ENCODE results near the gene AKAP7. TPM values are rescaled to one million over a fixed set of nuclear protein-coding genes. Genes with fewer than 3 reads are reported as not detected.

The AKAP7 gene
- total and polyA plus RNA-seq, 12 donors: 1.8 to 15.4 (median 8.7) TPM

GRCh38 chr6:131255434-131255833 is 120.2 kb downstream of the AKAP7 start:
- no peak overlapping the region for H3K4me3 ChIP-seq
- ATAC-seq: no peak
- DNase-seq: no peak
- H3K27me3 ChIP-seq: no peaks in the 10 kb centered on the region
- no peaks in the 10 kb centered on the region for H3K36me3 ChIP-seq
- H3K27ac ChIP-seq: no peak overlapping the region
- intact Hi-C loops (cut with DNase I): no loop called here
- no peak for TF ChIP-seq CTCF (IDR thresholded peaks at IDR 0.05)
- H3K9me3 ChIP-seq: peaks cover 0 to 7% (median 0%) of the 10 kb centered on the region in 11 donors
- H3K4me1 ChIP-seq: peaks cover 0 to 26% (median 13%) of the 10 kb centered on the region in 9 donors

- H3K4me1 ChIP-seq: peaks cover 0 to 22% (median 8%) of the 10 kb centered on the region in 9 donors
- ATAC-seq: no peak
- H3K9me3 ChIP-seq: peaks cover 0 to 9% (median 0%) of the 10 kb centered on the region in 11 donors
- 81 to 82% methylated on average over 2 of the region's 2 CpGs for WGBS, 2 donors
- DNase-seq: no peak
- no peaks in the 10 kb centered on the region for H3K27me3 ChIP-seq
- H3K4me3 ChIP-seq: no peak overlapping the region
- H3K36me3 ChIP-seq: no peaks in the 10 kb centered on the region
- intact Hi-C loops (cut with DNase I): no loop called here
- H3K27ac ChIP-seq: no peak overlapping the region
- no peak for TF ChIP-seq CTCF (IDR thresholded peaks at IDR 0.05)
These were observed 120.6 kb downstream of the AKAP7 start for GRCh38 chr6:131255911-131256310.

DNA sequence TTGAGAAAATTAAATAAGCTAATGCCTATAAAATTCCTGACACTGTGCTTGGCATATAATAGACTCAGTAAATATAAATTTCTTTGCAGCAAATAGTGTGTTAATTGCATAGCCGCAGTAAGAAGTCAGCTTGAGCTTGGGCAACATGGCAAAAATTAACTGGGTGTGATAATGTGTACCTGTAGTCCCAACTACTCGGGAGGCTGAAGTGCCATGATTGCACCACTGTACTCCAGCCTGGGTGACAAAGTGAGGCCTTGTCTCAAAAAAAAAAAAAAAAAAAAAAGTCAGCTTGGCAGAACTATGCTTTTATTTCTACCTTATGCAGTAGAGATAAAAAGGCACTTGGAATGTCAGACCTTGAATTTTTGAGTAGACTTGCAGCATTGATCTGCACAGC is 121.8 kb downstream of the AKAP7 start:
- DNase-seq (no peak), ATAC-seq (no peak)
- Histone ChIP-seq H3K27ac (no peak overlapping the region), H3K27me3 (no peaks in the 10 kb centered on the region), H3K9me3 (peaks cover 0 to 13% (median 0%) of the 10 kb centered on the region in 11 donors), H3K4me3 (no peak overlapping the region), H3K36me3 (no peaks in the 10 kb centered on the region), H3K4me1 (peaks cover 0 to 10% (median 2%) of the 10 kb centered on the region in 9 donors)
- TF ChIP-seq CTCF (IDR thresholded peaks at IDR 0.05): no peak
- 92 to 99% methylated on average over 2 of the region's 2 CpGs for WGBS, 2 donors
- intact Hi-C loops (cut with DNase I): no loop called here

DNA sequence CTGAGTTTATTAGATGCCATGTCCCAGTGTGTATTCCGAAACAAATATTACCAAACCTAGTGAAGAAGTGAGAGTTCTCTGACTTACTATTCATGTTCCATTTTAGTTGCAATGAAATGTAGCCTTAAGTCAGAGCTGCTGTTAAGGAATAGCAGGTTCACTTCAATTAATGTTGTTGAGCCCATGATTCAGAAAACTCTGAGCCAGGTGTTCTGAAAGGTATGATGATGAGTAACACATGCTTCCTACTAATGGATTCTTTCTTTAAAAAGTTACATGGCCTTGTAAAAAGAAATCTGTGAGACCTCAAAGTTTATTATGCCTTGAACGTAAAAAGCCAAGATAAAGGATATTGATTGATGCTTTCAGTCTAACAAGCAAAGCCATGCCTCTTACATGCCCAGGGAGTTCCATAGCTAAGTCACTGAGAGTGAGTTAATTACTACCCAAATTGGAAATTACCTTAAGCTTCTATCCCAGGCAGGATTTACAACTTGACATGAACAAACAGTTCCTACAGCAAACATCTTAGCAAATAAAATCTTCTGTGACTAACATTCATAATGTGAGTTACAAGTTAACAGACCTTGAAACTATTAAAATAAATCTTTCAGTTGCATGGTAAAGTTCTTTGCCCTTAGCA is 122.9 kb downstream of the AKAP7 start:
- ATAC-seq: no peak
- Histone ChIP-seq H3K27ac (no peak overlapping the region), H3K9me3 (peaks cover 0 to 13% (median 0%) of the 10 kb centered on the region in 11 donors), H3K36me3 (no peaks in the 10 kb centered on the region), H3K4me1 (peaks cover 0 to 7% (median 0%) of the 10 kb centered on the region in 9 donors), H3K27me3 (no peaks in the 10 kb centered on the region), H3K4me3 (no peak overlapping the region)
- no peak for TF ChIP-seq CTCF (IDR thresholded peaks at IDR 0.05)
- intact Hi-C loops (cut with DNase I): no loop called here
- DNase-seq: no peak
- 94% methylated on average over 2 of the region's 2 CpGs for WGBS, 2 donors
